NT2/D1 (cell line): ENCODE results near the gene NFIA.

Experiments used
- SUZ12 ChIP-seq: IDR thresholded peaks from 2 replicates; pipeline ENCODE4 v1.6.1; 2011; ENCODE audit not compliant: insufficient read length, insufficient read depth; ENCODE audit errors: extremely low read depth
- ZNF274 ChIP-seq: IDR thresholded peaks from 2 replicates; pipeline ENCODE4 v1.6.1; 2011; ENCODE audit warnings: mild to moderate bottlenecking, low read depth, low read length

GRCh38 chr1:61460191-61460590, 377.8 kb downstream of the NFIA start:
- TF ChIP-seq ZNF274 = no peak
- no peak for TF ChIP-seq SUZ12
